ENCODE results near the gene TAL2. TPM values are rescaled to one million over a fixed set of nuclear protein-coding genes. Genes with fewer than 3 reads are reported as not detected.

Gene TAL2
- polyA plus RNA-seq, 2 donors: 0.22 TPM; not detected in 1

GRCh38 chr9:105670775-105671174 lies 8.5 kb downstream of the TAL2 start:
- Histone ChIP-seq H3K27ac (ENCODE audit: low read depth in 2 of 2, low read length in 1 of 2) (no peak overlapping the region), H3K27me3 (ENCODE audit: control insufficient read depth in 1 of 2, insufficient read depth in 2 of 2, low read length in 2 of 2) (peaks cover 0 to 3% of the 10 kb centered on the region in 2 donors), H3K4me3 (ENCODE audit: low read depth in 1 of 2, low read length in 2 of 2) (no peak overlapping the region), H3K4me1 (ENCODE audit: control insufficient read depth in 2 of 2, insufficient read depth in 2 of 2, low read length in 1 of 2) (no peaks in the 10 kb centered on the region), H3K9me3 (ENCODE audit: control insufficient read depth in 2 of 2, insufficient read depth in 1 of 2, low read depth in 1 of 2, low read length in 1 of 2) (no peaks in the 10 kb centered on the region), H3K36me3 (ENCODE audit: control insufficient read depth in 2 of 2, insufficient read depth in 2 of 2, low read length in 1 of 2) (no peaks in the 10 kb centered on the region)
- 78 to 79% methylated on average over 3 of the region's 3 CpGs for WGBS, 2 donors

- H3K4me1 ChIP-seq (ENCODE audit: control insufficient read depth in 2 of 2, insufficient read depth in 2 of 2, low read length in 1 of 2): no peaks in the 10 kb centered on the region
- H3K9me3 ChIP-seq (ENCODE audit: control insufficient read depth in 2 of 2, insufficient read depth in 1 of 2, low read depth in 1 of 2, low read length in 1 of 2): no peaks in the 10 kb centered on the region
- H3K27me3 ChIP-seq (ENCODE audit: control insufficient read depth in 1 of 2, insufficient read depth in 2 of 2, low read length in 2 of 2): peaks cover 0 to 3% of the 10 kb centered on the region in 2 donors
- 49 to 50% methylated on average over 3 of the region's 3 CpGs for WGBS, 2 donors
- H3K27ac ChIP-seq (ENCODE audit: low read depth in 2 of 2, low read length in 1 of 2): no peak overlapping the region
- no peaks in the 10 kb centered on the region for H3K36me3 ChIP-seq (ENCODE audit: control insufficient read depth in 2 of 2, insufficient read depth in 2 of 2, low read length in 1 of 2)
- H3K4me3 ChIP-seq (ENCODE audit: low read depth in 1 of 2, low read length in 2 of 2): no peak overlapping the region
These were observed 10.5 kb downstream of the TAL2 start for GRCh38 chr9:105672711-105673234.

GRCh38 chr9:105673850-105674387 lies 11.7 kb downstream of the TAL2 start:
- WGBS, 2 donors: 75 to 82% methylated on average over 3 of the region's 3 CpGs
- peaks cover 0 to 3% of the 10 kb centered on the region in 2 donors for H3K27me3 ChIP-seq (ENCODE audit: control insufficient read depth in 1 of 2, insufficient read depth in 2 of 2, low read length in 2 of 2)

GRCh38 chr9:105676351-105676923 lies 14.2 kb downstream of the TAL2 start:
- H3K4me1 ChIP-seq (ENCODE audit: control insufficient read depth in 2 of 2, insufficient read depth in 2 of 2, low read length in 1 of 2): no peaks in the 10 kb centered on the region
- no peak overlapping the region for H3K4me3 ChIP-seq (ENCODE audit: low read depth in 1 of 2, low read length in 2 of 2)
- 65 to 67% methylated on average over 6 of the region's 6 CpGs for WGBS, 2 donors
- H3K27ac ChIP-seq (ENCODE audit: low read depth in 2 of 2, low read length in 1 of 2): no peak overlapping the region
- no peaks in the 10 kb centered on the region for H3K9me3 ChIP-seq (ENCODE audit: control insufficient read depth in 2 of 2, insufficient read depth in 1 of 2, low read depth in 1 of 2, low read length in 1 of 2)
- no peaks in the 10 kb centered on the region for H3K36me3 ChIP-seq (ENCODE audit: control insufficient read depth in 2 of 2, insufficient read depth in 2 of 2, low read length in 1 of 2)
- H3K27me3 ChIP-seq (ENCODE audit: control insufficient read depth in 1 of 2, insufficient read depth in 2 of 2, low read length in 2 of 2): no peaks in the 10 kb centered on the region

More at GRCh38 chr9:105673850-105674387, 11.7 kb downstream of the TAL2 start:
- H3K27ac ChIP-seq (ENCODE audit: low read depth in 2 of 2, low read length in 1 of 2): no peak overlapping the region
- H3K4me1 ChIP-seq (ENCODE audit: control insufficient read depth in 2 of 2, insufficient read depth in 2 of 2, low read length in 1 of 2): no peaks in the 10 kb centered on the region
- no peak overlapping the region for H3K4me3 ChIP-seq (ENCODE audit: low read depth in 1 of 2, low read length in 2 of 2)
- H3K9me3 ChIP-seq (ENCODE audit: control insufficient read depth in 2 of 2, insufficient read depth in 1 of 2, low read depth in 1 of 2, low read length in 1 of 2): no peaks in the 10 kb centered on the region
- no peaks in the 10 kb centered on the region for H3K36me3 ChIP-seq (ENCODE audit: control insufficient read depth in 2 of 2, insufficient read depth in 2 of 2, low read length in 1 of 2)

GRCh38 chr9:105678163-105678562 lies 15.9 kb downstream of the TAL2 start:
- 93 to 100% methylated on average over 1 of the region's 1 CpG for WGBS, 2 donors
- Histone ChIP-seq H3K4me1 (ENCODE audit: control insufficient read depth in 2 of 2, insufficient read depth in 2 of 2, low read length in 1 of 2) (no peaks in the 10 kb centered on the region), H3K27me3 (ENCODE audit: control insufficient read depth in 1 of 2, insufficient read depth in 2 of 2, low read length in 2 of 2) (no peaks in the 10 kb centered on the region), H3K9me3 (ENCODE audit: control insufficient read depth in 2 of 2, insufficient read depth in 1 of 2, low read depth in 1 of 2, low read length in 1 of 2) (peaks cover 0 to 3% of the 10 kb centered on the region in 2 donors), H3K4me3 (ENCODE audit: low read depth in 1 of 2, low read length in 2 of 2) (no peak overlapping the region), H3K27ac (ENCODE audit: low read depth in 2 of 2, low read length in 1 of 2) (no peak overlapping the region), H3K36me3 (ENCODE audit: control insufficient read depth in 2 of 2, insufficient read depth in 2 of 2, low read length in 1 of 2) (no peaks in the 10 kb centered on the region)

GRCh38 chr9:105678781-105679180 lies 16.5 kb downstream of the TAL2 start:
- WGBS, 2 donors: 34 to 45% methylated on average over 1 of the region's 1 CpG
- Histone ChIP-seq H3K36me3 (ENCODE audit: control insufficient read depth in 2 of 2, insufficient read depth in 2 of 2, low read length in 1 of 2) (no peaks in the 10 kb centered on the region), H3K27me3 (ENCODE audit: control insufficient read depth in 1 of 2, insufficient read depth in 2 of 2, low read length in 2 of 2) (no peaks in the 10 kb centered on the region), H3K9me3 (ENCODE audit: control insufficient read depth in 2 of 2, insufficient read depth in 1 of 2, low read depth in 1 of 2, low read length in 1 of 2) (peaks cover 0 to 3% of the 10 kb centered on the region in 2 donors), H3K4me3 (ENCODE audit: low read depth in 1 of 2, low read length in 2 of 2) (no peak overlapping the region), H3K4me1 (ENCODE audit: control insufficient read depth in 2 of 2, insufficient read depth in 2 of 2, low read length in 1 of 2) (no peaks in the 10 kb centered on the region), H3K27ac (ENCODE audit: low read depth in 2 of 2, low read length in 1 of 2) (no peak overlapping the region)

GRCh38 chr9:105679257-105680022 lies 17.2 kb downstream of the TAL2 start:
- Histone ChIP-seq H3K4me1 (ENCODE audit: control insufficient read depth in 2 of 2, insufficient read depth in 2 of 2, low read length in 1 of 2) (no peaks in the 10 kb centered on the region), H3K27ac (ENCODE audit: low read depth in 2 of 2, low read length in 1 of 2) (no peak overlapping the region), H3K9me3 (ENCODE audit: control insufficient read depth in 2 of 2, insufficient read depth in 1 of 2, low read depth in 1 of 2, low read length in 1 of 2) (peaks cover 0 to 3% of the 10 kb centered on the region in 2 donors), H3K36me3 (ENCODE audit: control insufficient read depth in 2 of 2, insufficient read depth in 2 of 2, low read length in 1 of 2) (no peaks in the 10 kb centered on the region), H3K27me3 (ENCODE audit: control insufficient read depth in 1 of 2, insufficient read depth in 2 of 2, low read length in 2 of 2) (no peaks in the 10 kb centered on the region), H3K4me3 (ENCODE audit: low read depth in 1 of 2, low read length in 2 of 2) (no peak overlapping the region)
- 51 to 63% methylated on average over 8 of the region's 8 CpGs for WGBS, 2 donors

- 94 to 97% methylated on average over 2 of the region's 2 CpGs for WGBS, 2 donors
- Histone ChIP-seq H3K9me3 (ENCODE audit: control insufficient read depth in 2 of 2, insufficient read depth in 1 of 2, low read depth in 1 of 2, low read length in 1 of 2) (peaks cover 0 to 3% of the 10 kb centered on the region in 2 donors), H3K4me1 (ENCODE audit: control insufficient read depth in 2 of 2, insufficient read depth in 2 of 2, low read length in 1 of 2) (no peaks in the 10 kb centered on the region), H3K36me3 (ENCODE audit: control insufficient read depth in 2 of 2, insufficient read depth in 2 of 2, low read length in 1 of 2) (no peaks in the 10 kb centered on the region), H3K27me3 (ENCODE audit: control insufficient read depth in 1 of 2, insufficient read depth in 2 of 2, low read length in 2 of 2) (no peaks in the 10 kb centered on the region), H3K27ac (ENCODE audit: low read depth in 2 of 2, low read length in 1 of 2) (no peak overlapping the region), H3K4me3 (ENCODE audit: low read depth in 1 of 2, low read length in 2 of 2) (no peak overlapping the region)
These were observed 19.1 kb downstream of the TAL2 start for GRCh38 chr9:105681313-105681712.

GRCh38 chr9:105681724-105682123 lies 19.5 kb downstream of the TAL2 start:
- no peaks in the 10 kb centered on the region for H3K36me3 ChIP-seq (ENCODE audit: control insufficient read depth in 2 of 2, insufficient read depth in 2 of 2, low read length in 1 of 2)
- no peak overlapping the region for H3K4me3 ChIP-seq (ENCODE audit: low read depth in 1 of 2, low read length in 2 of 2)
- H3K9me3 ChIP-seq (ENCODE audit: control insufficient read depth in 2 of 2, insufficient read depth in 1 of 2, low read depth in 1 of 2, low read length in 1 of 2): peaks cover 0 to 3% of the 10 kb centered on the region in 2 donors
- no peaks in the 10 kb centered on the region for H3K4me1 ChIP-seq (ENCODE audit: control insufficient read depth in 2 of 2, insufficient read depth in 2 of 2, low read length in 1 of 2)
- WGBS, 2 donors: 100% methylated on average over 1 of the region's 1 CpG
- no peak overlapping the region for H3K27ac ChIP-seq (ENCODE audit: low read depth in 2 of 2, low read length in 1 of 2)
- no peaks in the 10 kb centered on the region for H3K27me3 ChIP-seq (ENCODE audit: control insufficient read depth in 1 of 2, insufficient read depth in 2 of 2, low read length in 2 of 2)
